HG03135 (cell line): ENCODE data around the gene ZDHHC11B.
"Not testable (repeated sequence)": the region's sequence is repeated elsewhere in the genome, so short reads cannot be mapped to it uniquely, and the experiment has no call there.

Experiments
- ATAC-seq: cut with Tn5 transposase; IDR thresholded peaks from one replicate; pipeline ENCODE4 v1.9.1; 2021; ENCODE audit warnings: mild to moderate bottlenecking, moderate library complexity; ENCODE audit not compliant: unreplicated experiment

The ZDHHC11B gene

GRCh38 chr5:756865-757345, 27.6 kb downstream of the ZDHHC11B start:
- ATAC-seq, result no peak

DNA sequence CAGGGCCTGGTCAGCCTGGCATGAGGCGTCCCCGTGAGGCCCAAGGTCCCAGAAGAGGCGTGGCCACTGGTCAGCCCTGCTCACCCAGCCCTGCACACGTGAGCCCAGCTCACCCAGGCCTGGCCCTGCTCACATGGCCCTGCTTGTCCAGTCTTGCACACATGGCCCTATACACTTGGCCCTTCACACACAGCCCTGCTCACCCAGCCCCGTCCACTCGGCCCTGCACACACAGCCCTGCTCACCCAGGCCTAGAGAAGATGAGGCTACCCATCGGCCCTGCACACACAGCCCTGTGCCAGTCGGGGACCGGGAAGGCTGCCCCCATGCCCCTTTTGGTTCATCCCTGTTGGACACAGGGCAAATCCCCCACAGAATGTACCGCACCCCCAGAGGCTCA, 28.4 kb downstream of the ZDHHC11B start:
- no peak for ATAC-seq

- not testable (repeated sequence) for ATAC-seq
Observed at GRCh38 chr5:754143-754632, 30.3 kb downstream of the ZDHHC11B start.

DNA sequence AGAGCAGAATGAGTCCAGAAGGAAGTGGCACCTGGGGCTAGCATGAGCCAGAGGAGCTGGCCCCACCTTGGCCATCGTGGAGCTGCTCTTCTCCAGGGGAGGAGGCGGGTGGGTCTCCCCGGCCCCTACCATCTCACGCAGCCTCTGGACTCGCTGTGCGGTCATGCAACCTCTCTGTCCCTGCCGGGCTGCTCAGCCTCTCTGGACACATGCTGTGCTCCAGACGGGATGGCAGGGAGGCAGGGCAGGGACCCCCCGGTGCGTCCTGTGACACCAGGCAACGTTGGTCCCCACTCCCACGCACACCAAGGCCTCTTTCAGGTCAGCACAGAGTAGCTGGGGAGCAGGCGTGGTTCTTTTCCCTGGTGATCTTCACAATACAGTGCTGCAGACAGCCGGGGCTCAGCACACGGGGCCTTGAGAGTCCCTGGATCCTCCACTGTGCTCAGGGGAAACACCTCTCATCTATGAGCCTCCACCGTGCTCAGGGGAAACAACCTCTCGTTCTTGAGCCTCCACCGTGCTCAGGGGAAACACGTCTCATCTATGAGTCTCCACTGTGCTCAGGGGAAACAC, 30.9 kb downstream of the ZDHHC11B start:
- ATAC-seq, result not testable (repeated sequence)

DNA sequence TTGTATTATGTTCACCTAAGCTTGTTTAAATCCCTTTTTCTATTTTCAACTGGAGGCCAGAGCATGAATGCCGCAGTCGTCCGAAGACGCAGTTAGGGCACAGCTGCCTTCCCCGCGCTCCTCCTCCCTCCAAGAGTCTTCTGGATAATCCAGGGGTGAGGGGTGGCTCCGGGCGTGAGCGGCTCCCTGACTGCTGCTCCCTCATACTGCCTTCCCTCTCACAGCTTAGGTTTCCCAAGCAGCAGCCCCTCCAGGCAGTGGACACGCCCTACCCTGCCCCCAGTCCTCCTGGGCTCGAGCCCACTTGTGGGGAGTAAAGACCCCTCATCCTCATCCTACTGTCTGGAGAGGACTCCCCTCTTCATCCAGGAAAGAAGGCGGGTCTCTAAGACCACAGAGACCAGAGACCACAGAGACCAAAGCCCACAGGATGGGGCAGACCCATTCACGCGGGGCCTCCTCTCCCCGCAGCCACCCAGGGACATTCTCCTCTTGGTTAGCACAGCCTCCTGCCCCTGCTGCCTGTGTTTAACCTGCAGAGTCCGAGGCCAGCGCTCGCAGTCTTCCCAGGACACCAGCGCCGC, 31.9 kb downstream of the ZDHHC11B start:
- not testable (repeated sequence) for ATAC-seq

DNA sequence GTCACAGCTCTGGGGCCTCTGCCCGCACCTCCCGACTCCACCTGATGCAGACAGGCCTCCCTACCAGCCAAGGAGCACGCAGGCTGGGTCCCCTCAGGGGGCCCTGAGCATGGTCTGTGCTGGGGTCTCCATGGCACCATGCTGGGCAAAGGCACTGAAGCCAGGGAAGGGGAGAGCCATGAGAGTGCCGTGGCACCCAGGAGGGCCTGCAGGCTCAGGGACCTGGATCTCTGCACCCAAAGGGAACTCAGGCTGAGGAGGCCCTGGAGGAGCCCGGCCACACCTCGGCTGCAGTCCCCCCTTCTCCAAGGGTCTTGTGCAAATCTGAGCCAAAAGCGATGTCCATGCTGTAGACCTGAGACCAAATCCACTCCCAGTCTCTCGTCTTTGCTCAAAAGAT, 32.5 kb downstream of the ZDHHC11B start:
- not testable (repeated sequence) for ATAC-seq

- no peak for ATAC-seq
Observed at GRCh38 chr5:751496-751895, 33.0 kb downstream of the ZDHHC11B start.

DNA sequence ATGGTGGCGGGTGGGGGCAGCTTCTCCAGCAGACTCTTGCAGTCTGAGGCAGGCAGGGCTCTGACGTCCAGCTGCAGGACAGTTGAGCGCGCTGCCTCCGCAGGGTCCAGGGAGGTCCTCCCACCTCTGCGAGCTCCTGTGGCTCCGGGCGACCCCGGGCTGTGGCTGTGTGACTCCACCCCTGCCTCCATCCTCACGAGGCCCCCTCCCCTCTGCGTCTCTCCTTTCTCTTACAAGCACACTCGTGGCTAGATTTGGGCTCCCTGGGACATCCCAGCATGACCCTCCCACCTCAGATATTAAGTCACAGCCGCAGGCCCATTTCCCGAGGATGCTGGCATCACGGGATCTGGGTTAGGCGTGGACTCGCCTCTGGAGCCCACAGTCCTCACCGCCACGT, 34.3 kb downstream of the ZDHHC11B start:
- not testable (repeated sequence) for ATAC-seq

GRCh38 chr5:749101-749670, 35.3 kb downstream of the ZDHHC11B start:
- no peak for ATAC-seq

DNA sequence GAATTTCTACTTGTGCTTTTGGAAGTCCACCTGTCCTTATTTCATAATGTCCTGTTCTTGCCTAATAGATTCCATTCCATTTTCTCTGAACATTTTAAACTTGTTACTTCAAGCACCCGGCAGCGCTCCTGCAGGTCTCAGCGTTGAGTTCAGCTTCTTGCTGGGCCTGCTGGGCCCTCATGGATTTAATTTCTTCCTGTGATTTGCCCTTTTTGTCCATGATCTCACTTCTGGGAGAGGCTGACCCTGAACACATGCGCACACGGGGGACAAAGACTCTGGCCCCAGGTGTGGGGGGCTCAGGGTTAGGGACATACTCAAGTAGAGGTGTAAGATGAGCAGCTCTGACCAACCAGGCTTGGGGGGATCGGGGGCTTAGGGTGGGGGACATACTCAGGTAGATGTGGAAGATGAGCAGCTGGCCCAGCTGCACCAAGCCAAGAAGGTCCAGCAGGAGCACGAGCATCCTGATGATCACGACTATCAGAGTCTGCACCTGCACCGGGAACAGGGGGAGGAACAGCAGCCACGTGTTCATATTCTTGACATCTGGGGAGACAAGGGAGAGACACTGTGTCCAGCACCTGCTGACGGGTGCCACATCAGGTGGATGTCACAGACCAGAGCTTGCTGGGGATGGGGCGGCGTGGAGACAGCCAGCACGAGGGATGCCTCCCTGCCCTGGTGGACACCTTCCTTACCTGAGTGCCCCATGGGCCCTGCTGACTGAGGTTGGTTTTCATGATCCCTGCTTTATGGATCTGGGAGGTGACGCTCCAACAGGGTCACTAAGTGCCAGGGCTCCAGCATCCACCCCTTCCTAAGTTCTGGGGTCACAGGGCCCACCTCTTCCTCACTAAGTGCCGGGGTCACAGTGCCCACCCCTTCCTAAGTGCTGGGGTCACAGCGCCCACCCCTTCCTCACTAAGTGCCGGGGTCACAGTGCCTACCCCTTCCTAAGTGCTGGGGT, 36.2 kb downstream of the ZDHHC11B start:
- ATAC-seq, result not testable (repeated sequence)

- ATAC-seq, result not testable (repeated sequence)
Observed at GRCh38 chr5:747303-747844, 37.2 kb downstream of the ZDHHC11B start.

- no peak for ATAC-seq
Observed at GRCh38 chr5:746258-746761, 38.2 kb downstream of the ZDHHC11B start.

DNA sequence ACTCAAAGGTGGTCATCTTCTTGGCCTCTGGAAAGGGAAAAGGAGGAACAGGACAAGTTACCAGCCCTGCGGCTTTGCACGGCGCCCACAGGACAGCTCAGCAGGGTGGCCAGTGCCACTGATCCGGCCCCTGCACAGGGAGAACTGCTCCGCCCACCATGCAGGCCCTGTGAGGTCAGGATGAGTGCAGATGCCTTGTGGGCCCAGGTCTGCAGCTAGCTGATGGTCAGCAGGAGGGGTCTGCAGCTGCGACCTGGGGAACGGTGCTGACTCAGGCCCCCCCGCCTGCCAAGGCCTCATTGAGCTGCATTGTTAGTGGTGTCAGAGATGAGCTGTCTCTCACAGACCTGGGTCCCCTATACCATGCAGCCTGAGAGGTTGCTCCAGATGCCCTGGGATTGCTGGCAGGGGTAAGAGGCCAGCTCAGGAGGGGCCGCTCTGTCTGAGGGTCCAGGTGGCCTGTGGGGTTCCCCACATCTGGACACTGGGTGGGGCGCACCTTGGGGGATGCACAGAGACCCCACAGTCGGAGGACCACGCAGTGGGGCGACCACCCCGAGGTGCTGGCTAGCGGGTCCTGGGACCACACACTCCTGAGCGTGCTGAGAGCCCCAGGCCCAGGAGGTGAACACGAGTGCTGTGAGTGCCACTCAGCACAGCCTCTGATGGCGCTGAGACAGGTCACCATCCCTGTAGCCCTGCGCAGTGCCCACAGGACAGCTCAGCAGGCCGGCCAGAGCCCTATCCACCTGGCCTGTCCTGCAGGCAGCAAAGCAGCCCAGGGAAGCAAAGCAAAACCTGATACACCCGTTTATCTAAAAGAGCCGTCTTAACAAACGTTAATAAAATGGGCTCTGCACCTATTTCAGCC, 39.0 kb downstream of the ZDHHC11B start:
- not testable (repeated sequence) for ATAC-seq

GRCh38 chr5:743696-744404, 40.7 kb downstream of the ZDHHC11B start:
- ATAC-seq, result not testable (repeated sequence)

DNA sequence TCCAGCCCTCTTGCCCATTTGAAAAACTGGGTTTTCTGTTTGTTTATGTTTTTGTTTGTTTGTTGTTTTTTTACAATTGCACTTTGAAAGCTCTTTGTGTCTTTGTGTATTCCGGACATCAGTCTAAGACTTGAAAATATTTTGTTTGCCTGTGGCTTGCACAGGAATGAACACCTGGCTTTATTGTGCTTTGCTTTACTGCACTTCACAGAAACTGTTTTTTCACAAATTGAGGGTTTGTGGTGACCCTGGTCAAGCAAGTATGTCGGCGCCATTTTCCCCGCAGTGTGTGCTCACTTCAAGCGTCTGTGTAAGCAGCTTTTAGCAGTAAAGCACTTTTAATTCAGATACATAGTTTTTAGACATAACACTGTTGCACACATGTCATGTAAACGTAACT, 42.3 kb downstream of the ZDHHC11B start:
- not testable (repeated sequence) for ATAC-seq

DNA sequence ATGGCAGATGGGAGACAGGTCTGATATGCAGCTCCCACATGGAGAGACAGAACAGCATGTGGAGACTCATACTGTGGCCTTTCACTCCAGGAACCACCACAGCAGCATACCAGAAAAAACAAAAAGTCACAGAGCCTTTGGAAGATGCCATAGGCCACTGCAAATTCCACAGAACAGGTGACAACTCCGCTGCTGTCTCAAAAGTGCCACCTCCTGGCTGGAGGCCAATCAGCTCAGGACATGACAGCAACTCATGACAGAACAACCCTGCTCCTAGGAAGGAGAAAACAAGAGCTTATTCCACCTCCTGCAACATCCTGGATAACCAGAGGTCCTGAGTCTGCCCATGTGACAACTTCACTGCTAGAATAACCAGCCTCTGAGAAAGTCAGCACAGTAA, 50.4 kb downstream of the ZDHHC11B start:
- ATAC-seq, result not testable (repeated sequence)

DNA sequence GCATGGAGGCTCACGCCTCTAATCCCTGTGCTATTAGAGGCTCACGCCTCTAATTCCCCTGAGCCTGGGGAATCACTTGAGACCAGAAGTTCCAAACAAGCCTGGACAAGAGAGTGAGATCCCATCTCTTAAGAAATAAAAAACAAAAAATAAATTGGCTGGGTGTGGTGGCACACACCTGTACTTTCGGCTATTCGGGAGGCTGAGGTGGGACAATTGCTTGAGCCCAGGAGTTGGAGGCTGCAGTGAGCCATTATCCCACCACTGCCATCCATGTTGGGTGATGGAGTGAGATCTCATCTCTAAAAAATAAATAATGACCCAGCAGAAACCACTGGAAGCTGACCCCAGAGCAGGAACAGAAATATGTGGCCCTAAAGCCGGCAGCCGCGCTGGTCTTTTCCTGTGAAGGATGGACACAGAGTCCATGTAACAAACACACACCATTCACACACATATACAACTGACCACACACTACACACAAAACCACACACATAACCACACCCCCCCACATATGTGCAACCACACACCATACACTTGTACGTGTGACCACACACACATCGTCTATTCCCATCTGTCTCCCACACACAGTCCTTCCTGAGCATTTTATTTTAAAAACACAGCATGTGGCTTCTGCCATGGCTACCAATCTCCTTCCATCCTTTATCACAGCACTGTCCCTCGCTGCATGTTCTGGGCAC, 51.6 kb downstream of the ZDHHC11B start:
- not testable (repeated sequence) for ATAC-seq

DNA sequence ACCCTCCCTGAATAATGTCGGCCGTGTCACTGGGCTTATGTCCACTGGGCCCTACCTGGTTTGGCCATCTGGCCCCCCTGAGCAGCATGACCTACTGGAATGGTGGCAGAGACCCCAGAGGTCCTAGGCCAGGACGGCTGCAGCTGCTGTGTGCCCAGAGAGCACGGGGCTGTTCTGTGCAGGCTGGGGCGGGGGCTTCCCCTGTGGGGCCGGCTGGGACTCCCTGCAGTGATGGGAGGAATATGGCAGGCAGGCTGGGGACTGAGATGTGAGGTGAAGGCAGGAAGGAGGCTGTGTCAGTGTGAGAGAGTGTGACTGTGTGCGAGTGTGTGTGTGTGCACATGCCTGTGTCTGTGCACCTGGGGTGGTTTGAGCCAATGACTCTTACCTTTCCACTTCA, 55.3 kb downstream of the ZDHHC11B start:
- ATAC-seq, result not testable (repeated sequence)
